Measurements from ENCODE around the gene KAT7.

Gene KAT7

GRCh38 chr17:49839455-49839854 is 51.0 kb downstream of the KAT7 start:
- DNase-seq = no peak

GRCh38 chr17:49841548-49841947 is 53.1 kb downstream of the KAT7 start:
- no peak for DNase-seq

- DNase-seq = no peak
Observed at GRCh38 chr17:49842371-49842770, 53.9 kb downstream of the KAT7 start.

GRCh38 chr17:49842846-49843245 is 54.4 kb downstream of the KAT7 start:
- no peak for DNase-seq

- DNase-seq = no peak
Observed at GRCh38 chr17:49843774-49844350, 55.4 kb downstream of the KAT7 start.

- DNase-seq = peak in 10 of 58 donors; percentile 4 to 80 (median 15)
Observed at GRCh38 chr17:49845321-49845720, 56.8 kb downstream of the KAT7 start.

- DNase-seq = no peak
Observed at GRCh38 chr17:49846938-49847712, 58.6 kb downstream of the KAT7 start.

GRCh38 chr17:49848019-49848473 is 59.6 kb downstream of the KAT7 start, which contains the start of gene TAC4:
Gene TAC4 (minus strand): TSS chr17:49848069. CDS start chr17:49848017, 52 bp downstream.
- DNase-seq = no peak

GRCh38 chr17:49848739-49849138 is 60.3 kb downstream of the KAT7 start:
- DNase-seq = no peak

- no peak for DNase-seq
Observed at GRCh38 chr17:49850218-49850610, 61.7 kb downstream of the KAT7 start.

- DNase-seq = no peak
Observed at GRCh38 chr17:49850772-49851386, 62.4 kb downstream of the KAT7 start.

GRCh38 chr17:49851387-49852291 is 63.2 kb downstream of the KAT7 start:
- peak in 36 of 58 donors; percentile 5 to 64 (median 24) for DNase-seq

- no peak for DNase-seq
Observed at GRCh38 chr17:49853470-49854015, 65.1 kb downstream of the KAT7 start.

GRCh38 chr17:49854126-49854525 is 65.6 kb downstream of the KAT7 start:
- no peak for DNase-seq

GRCh38 chr17:49858796-49859195 is 70.3 kb downstream of the KAT7 start:
- peak in 3 of 58 donors; percentile 3 to 8 (median 8) for DNase-seq

GRCh38 chr17:49859991-49860953 is 71.8 kb downstream of the KAT7 start:
- no peak for DNase-seq

GRCh38 chr17:49861150-49861884 is 72.8 kb downstream of the KAT7 start:
- peak in 20 of 58 donors; percentile 2 to 43 (median 12) for DNase-seq

GRCh38 chr17:49862781-49863331 is 74.4 kb downstream of the KAT7 start:
- no peak for DNase-seq

- no peak for DNase-seq
Observed at GRCh38 chr17:49866019-49866380, 77.5 kb downstream of the KAT7 start.

Data from anterior cingulate cortex (tissue), 58 donors.